ENCODE measurements around the gene HHATL.

The HHATL gene

GRCh38 chr3:42711491-42712343 is 9.1 kb upstream of the HHATL start:
- DNase-seq, result no peak

GRCh38 chr3:42710323-42711021 is 7.9 kb upstream of the HHATL start:
- no peak for DNase-seq

GRCh38 chr3:42709621-42710020 is 7.0 kb upstream of the HHATL start:
- no peak for DNase-seq

- DNase-seq, result no peak
Observed at GRCh38 chr3:42708611-42709151, 6.1 kb upstream of the HHATL start.

GRCh38 chr3:42707620-42708355 is 5.2 kb upstream of the HHATL start:
- DNase-seq, result no peak

- DNase-seq, result no peak
Observed at GRCh38 chr3:42706721-42707619, 4.4 kb upstream of the HHATL start.

- DNase-seq, result no peak
Observed at GRCh38 chr3:42705962-42706585, 3.5 kb upstream of the HHATL start.

- no peak for DNase-seq
Observed at GRCh38 chr3:42705058-42705767, 2.6 kb upstream of the HHATL start.

- no peak for DNase-seq
Observed at GRCh38 chr3:42704136-42704841, 1.7 kb upstream of the HHATL start.

- DNase-seq, result no peak
Observed at GRCh38 chr3:42703695-42704025, 1.1 kb upstream of the HHATL start.

GRCh38 chr3:42702982-42703694 is 540 bp upstream of the HHATL start:
- DNase-seq, result no peak

GRCh38 chr3:42701371-42702065 is 1.1 kb downstream of the HHATL start:
- peak; percentile 50 for DNase-seq

- DNase-seq, result no peak
Observed at GRCh38 chr3:42700366-42701288, 2.0 kb downstream of the HHATL start.

GRCh38 chr3:42699511-42699971 is 3.1 kb downstream of the HHATL start:
- DNase-seq, result no peak

- DNase-seq, result no peak
Observed at GRCh38 chr3:42698911-42699230, 3.7 kb downstream of the HHATL start.

- no peak for DNase-seq
Observed at GRCh38 chr3:42698216-42698910, 4.2 kb downstream of the HHATL start.

Data from fibroblast of skin of back (primary cell).